Natural killer cell (primary cell): ENCODE results near the gene CXCR2. TPM values are rescaled to one million over a fixed set of nuclear protein-coding genes. Genes with fewer than 3 reads are reported as not detected.

Experiments used
- ATAC-seq, 3 donors: fragments of 150-1000 bp in 2 of 3; fragments of 200-7000 bp in 1 of 3; cut with Tn5 transposase; 1 replicate in 1 of 3; 2 replicates in 2 of 3; pipeline ENCODE4 v1.10.0; 2021; ENCODE audit warnings: mild to moderate bottlenecking in 2 of 3, moderate library complexity in 2 of 3
- DNase-seq, 2 donors: peaks; one replicate each; pipeline versions ENCODE4 v3.0.0 to v3.0.0-alpha.2; 2013 to 2021; ENCODE audit warnings: mixed read lengths in 1 of 2
- H3K27ac ChIP-seq: one replicate; pipeline ENCODE4 v1.5.1; 2013; ENCODE audit warnings: mild to moderate bottlenecking, low read length
- H3K27me3 ChIP-seq: one replicate; pipeline ENCODE4 v1.6.1; 2013; ENCODE audit warnings: low read length; ENCODE audit not compliant: control insufficient read depth, insufficient read depth
- H3K36me3 ChIP-seq: one replicate; pipeline ENCODE4 v1.6.1; 2013; ENCODE audit warnings: low read length; ENCODE audit not compliant: control insufficient read depth, insufficient read depth
- H3K4me1 ChIP-seq: one replicate; pipeline ENCODE4 v1.6.1; 2013; ENCODE audit warnings: low read length; ENCODE audit not compliant: control insufficient read depth, insufficient read depth
- H3K4me3 ChIP-seq: one replicate; pipeline ENCODE4 v1.5.1; 2013; ENCODE audit warnings: low read length
- H3K9me3 ChIP-seq: one replicate; pipeline ENCODE4 v1.6.1; 2013; ENCODE audit warnings: low read length; ENCODE audit not compliant: control insufficient read depth, insufficient read depth
- H3K27ac Mint-ChIP-seq, 2 donors: one replicate each; pipeline ENCODE4 v1.8.0; 2022; ENCODE audit warnings: mild to moderate bottlenecking in 2 of 2, mixed read lengths in 2 of 2, moderate library complexity in 1 of 2
- H3K27me3 Mint-ChIP-seq, 2 donors: one replicate each; pipeline ENCODE4 v1.8.0; 2022; ENCODE audit warnings: low read depth in 2 of 2, mixed read lengths in 2 of 2
- H3K36me3 Mint-ChIP-seq: one replicate; pipeline ENCODE4 v1.8.0; 2022; ENCODE audit warnings: mixed read lengths
- H3K4me1 Mint-ChIP-seq, 2 donors: one replicate each; pipeline ENCODE4 v1.8.0; 2022; ENCODE audit warnings: mixed read lengths in 2 of 2
- H3K4me3 Mint-ChIP-seq: one replicate; pipeline ENCODE4 v1.8.0; 2022; ENCODE audit warnings: mild to moderate bottlenecking, moderate library complexity, mixed read lengths
- H3K9me3 Mint-ChIP-seq, 2 donors: one replicate each; pipeline ENCODE4 v1.8.0; 2022; ENCODE audit warnings: mixed read lengths in 2 of 2
- CTCF ChIP-seq: fragments of 200-600 bp; IDR thresholded peaks from one replicate; pipeline ENCODE4 v1.8.0; 2022; ENCODE audit warnings: antibody characterized with exemption
- WGBS: methylation state at CpG from one replicate; pipeline ENCODE4 v1.1.7; 2013; ENCODE audit warnings: missing lambda C conversion rate; ENCODE audit not compliant: insufficient coverage; 5-methylcytosine and 5-hydroxymethylcytosine counted together
- intact Hi-C: fragments of 100-400 bp; cut with micrococcal nuclease; formaldehyde crosslinking; loops from one replicate; pipeline ENCODE4 v1.14.2; 2022
- total RNA-seq, 4 donors: library from RNA; stranded (reverse); fragments of 120-200 nt in 1 of 4; gene quantifications; one replicate each; pipeline versions ENCODE4 v1.2.3 to v1.2.4, GENCODE V29; 2013 to 2022

CXCR2 gene
- total RNA-seq, 3 donors from 2014 or later (not counting 1 experiment from before 2014, with no cell fraction given): 24.3 to 35.3 (median 25.8) TPM

- peaks cover 72 to 78% of the 10 kb centered on the region in 2 donors for H3K4me1 Mint-ChIP-seq
- no peak overlapping the region for H3K4me3 ChIP-seq
- peaks cover 8% of the 10 kb centered on the region for H3K36me3 ChIP-seq
- no peak overlapping the region for H3K27ac ChIP-seq
- H3K9me3 ChIP-seq: no peaks in the 10 kb centered on the region
- TF ChIP-seq CTCF: no peak
- H3K36me3 Mint-ChIP-seq: peaks cover 11% of the 10 kb centered on the region
- H3K27me3 ChIP-seq: no peaks in the 10 kb centered on the region
- H3K27me3 Mint-ChIP-seq: no peaks in the 10 kb centered on the region
- no peak for ATAC-seq
- 95% methylated on average over 1 of the region's 1 CpG for whole genome bisulfite sequencing
- H3K4me3 Mint-ChIP-seq: peak overlapping the region; percentile 57
- no peak for DNase-seq
- H3K9me3 Mint-ChIP-seq: no peaks in the 10 kb centered on the region
- peak overlapping the region; percentile 82 to 92 for H3K27ac Mint-ChIP-seq
- intact Hi-C loops: no loop called here
- peaks cover 40% of the 10 kb centered on the region for H3K4me1 ChIP-seq
Measured at GRCh38 chr2:218162814-218163213, 37.0 kb downstream of the CXCR2 start.

DNA sequence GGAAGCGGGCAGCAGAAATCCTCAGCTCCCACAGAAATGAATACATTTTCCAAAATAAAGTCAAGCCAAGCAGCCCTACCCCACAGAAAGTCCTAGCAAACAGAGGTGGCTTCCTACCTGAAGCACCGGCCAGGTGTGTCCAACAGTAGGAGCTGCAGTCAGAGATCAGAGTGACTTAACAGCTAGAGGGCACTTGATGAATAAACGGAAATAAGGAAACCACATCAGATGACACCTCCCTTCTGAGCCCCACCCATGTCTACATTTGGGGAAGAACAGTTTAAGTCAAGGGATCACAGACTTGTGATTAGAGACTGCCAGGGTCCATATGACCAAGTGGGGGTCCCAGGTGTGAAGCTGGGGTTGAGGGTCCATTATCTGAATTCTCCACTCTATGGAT is 41.0 kb downstream of the CXCR2 start, which contains the start of gene CXCR1:
Gene CXCR1 (minus strand): TSS at position 172 of the 400 bp plus-strand sequence. CDS start 1,751 bp downstream, outside the sequence.
- ATAC-seq: peak; percentile 90 to 91 (median 90)
- Histone ChIP-seq H3K36me3 (peaks cover 8% of the 10 kb centered on the region), H3K27me3 (no peaks in the 10 kb centered on the region), H3K4me1 (peaks cover 54% of the 10 kb centered on the region), H3K4me3 (peak within 1 kb of the TSS; percentile 50), H3K9me3 (no peaks in the 10 kb centered on the region), H3K27ac (peak within 1 kb of the TSS; percentile 73)
- Mint-ChIP-seq H3K9me3 (no peaks in the 10 kb centered on the region), H3K27me3 (no peaks in the 10 kb centered on the region), H3K36me3 (peaks cover 11% of the 10 kb centered on the region), H3K4me3 (peak within 1 kb of the TSS; percentile 94), H3K4me1 (peaks cover 75 to 80% of the 10 kb centered on the region in 2 donors), H3K27ac (peak within 1 kb of the TSS; percentile 89 to 92)
- intact Hi-C loops: loop anchor here (2.0 kb wide), 1 partner anchor 36 kb away; no protein-coding TSS in a partner anchor
- DNase-seq: peak; percentile 21 to 80
- TF ChIP-seq CTCF: no peak
- 30% methylated on average over 2 of the region's 3 CpGs for WGBS

DNA sequence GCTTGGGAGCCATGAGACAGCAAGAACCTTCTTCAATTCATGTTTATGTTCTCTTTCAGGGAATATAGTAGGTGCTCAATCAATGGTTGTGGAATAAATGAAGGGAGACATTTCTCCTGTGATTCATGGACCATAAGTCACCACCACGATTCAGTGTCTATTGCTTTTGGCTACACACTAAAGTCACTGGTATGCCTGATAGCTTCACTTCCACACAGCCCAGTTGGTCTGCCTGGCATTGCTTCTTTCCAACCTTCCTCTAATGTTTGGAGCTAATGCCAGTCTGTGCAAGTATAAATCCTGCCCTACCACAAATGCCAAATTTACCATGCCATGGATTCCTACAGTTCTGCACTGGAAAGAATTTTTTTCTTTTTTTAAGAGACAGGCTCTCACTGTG is 42.2 kb downstream of the CXCR2 start:
- Mint-ChIP-seq H3K36me3 (peaks cover 11% of the 10 kb centered on the region), H3K4me3 (peak overlapping the region; percentile 94), H3K9me3 (no peaks in the 10 kb centered on the region), H3K27ac (peak overlapping the region; percentile 89 to 92), H3K4me1 (peaks cover 63 to 68% of the 10 kb centered on the region in 2 donors), H3K27me3 (peaks cover 0 to 2% of the 10 kb centered on the region in 2 donors)
- H3K4me1 ChIP-seq: peaks cover 52% of the 10 kb centered on the region
- H3K9me3 ChIP-seq: no peaks in the 10 kb centered on the region
- intact Hi-C loops: no loop called here
- TF ChIP-seq CTCF: no peak
- H3K27ac ChIP-seq: no peak overlapping the region
- H3K36me3 ChIP-seq: peaks cover 8% of the 10 kb centered on the region
- H3K4me3 ChIP-seq: no peak overlapping the region
- DNase-seq (no peak), ATAC-seq (no peak)
- 79% methylated on average over 1 of the region's 1 CpG for WGBS
- H3K27me3 ChIP-seq: no peaks in the 10 kb centered on the region
